PC-9 (cell line): ENCODE data around the gene C14orf132. TPM values are rescaled to one million over a fixed set of nuclear protein-coding genes. Genes with fewer than 3 reads are reported as not detected.

Source experiments
- BruUV-seq: library from RNA; stranded (reverse); fragments of 400-500 nt; replicated peaks from 2 replicates; lab custom pipeline; 2021; lab: Mats Ljungman, UMichigan
- CTCF ChIA-PET: fragments of 300-600 bp; sonication (Branson Sonifier 250); formaldehyde crosslinking; loops from one replicate; lab custom pipeline; 2022; ENCODE audit warnings: antibody characterized with exemption; lab: Charles Lee
- POLR2A ChIA-PET: fragments of 300-600 bp; sonication (Branson Sonifier 250); formaldehyde crosslinking; loops from one replicate; lab custom pipeline; 2022; ENCODE audit warnings: antibody characterized with exemption; ENCODE audit not compliant: unreplicated experiment; lab: Charles Lee
- DNase-seq, 2 experiments: peaks; one replicate each; pipeline versions ENCODE4 v3.0.0 to v3.0.0-alpha.2; 2015 to 2022; ENCODE audit warnings: mixed read lengths in 1 of 2
- H2AFZ ChIP-seq: fragments of 200-600 bp; sonication (generic); 2 replicates; pipeline ENCODE4 v1.8.1; 2017; ENCODE audit warnings: antibody characterized with exemption
- H3F3A ChIP-seq: fragments of 200-600 bp; sonication (generic); 2 replicates; pipeline ENCODE4 v1.8.1; 2017; ENCODE audit warnings: antibody characterized with exemption, mild to moderate bottlenecking, low read depth; ENCODE audit not compliant: insufficient read depth
- H3K27ac ChIP-seq: fragments of 200-600 bp; sonication (generic); 2 replicates; pipeline ENCODE4 v1.6.1; 2016; ENCODE audit warnings: mixed run types
- H3K27me3 ChIP-seq: fragments of 200-600 bp; sonication (generic); 2 replicates; pipeline ENCODE4 v1.6.1; 2016; ENCODE audit warnings: low read depth, mixed run types; ENCODE audit not compliant: insufficient read depth
- H3K36me3 ChIP-seq: fragments of 200-600 bp; sonication (generic); 2 replicates; pipeline ENCODE4 v1.6.1; 2016; ENCODE audit warnings: low read depth, mixed run types
- H3K4me1 ChIP-seq: fragments of 200-600 bp; sonication (generic); replicated peaks from 2 replicates; pipeline ENCODE4 v1.6.1; 2016; ENCODE audit warnings: mixed run types; ENCODE audit not compliant: insufficient read depth
- H3K4me2 ChIP-seq: fragments of 200-600 bp; sonication (generic); 2 replicates; pipeline ENCODE4 v1.6.1; 2017; ENCODE audit warnings: mixed run types
- H3K4me3 ChIP-seq: fragments of 200-600 bp; sonication (generic); 2 replicates; pipeline ENCODE4 v1.6.1; 2016; ENCODE audit warnings: mixed run types
- H3K79me2 ChIP-seq: fragments of 200-600 bp; sonication (generic); 2 replicates; pipeline ENCODE4 v1.6.1; 2017; ENCODE audit warnings: low read depth, mixed run types
- H3K9me2 ChIP-seq: fragments of 200-600 bp; sonication (generic); 2 replicates; pipeline ENCODE4 v1.8.1; 2017; ENCODE audit warnings: mild to moderate bottlenecking; ENCODE audit not compliant: insufficient read depth
- H3K9me3 ChIP-seq: fragments of 200-600 bp; sonication (generic); 2 replicates; pipeline ENCODE4 v1.8.1; 2016; ENCODE audit warnings: low read depth; ENCODE audit not compliant: insufficient read depth
- H4K20me1 ChIP-seq: fragments of 200-600 bp; sonication (generic); 2 replicates; pipeline ENCODE4 v1.8.1; 2017; ENCODE audit not compliant: insufficient read depth
- EZH2 ChIP-seq: fragments of 200-600 bp; sonication (generic); IDR thresholded peaks from 2 replicates; pipeline ENCODE4 v1.8.0; 2017; ENCODE audit warnings: antibody characterized with exemption, low read depth
- intact Hi-C: fragments of 100-400 bp; cut with micrococcal nuclease; formaldehyde crosslinking; loops from one replicate; pipeline ENCODE4 v1.10.0; 2022; ENCODE audit not compliant: unreplicated experiment
- total RNA-seq: library from RNA; stranded (reverse); gene quantifications from 2 replicates; pipeline ENCODE4 v1.2.3, GENCODE V29; 2021
- TF ChIP-seq, protein P1 (sequence below): fragments of 200-600 bp; sonication (generic); conservative IDR thresholded peaks from 2 replicates; pipeline ENCODE4 v1.6.1; 2017; ENCODE audit warnings: mixed run types, antibody characterized with exemption, mild to moderate bottlenecking, moderate library complexity

C14orf132 gene
- total RNA-seq, 1 experiment from 2014 or later, result not detected

DNA sequence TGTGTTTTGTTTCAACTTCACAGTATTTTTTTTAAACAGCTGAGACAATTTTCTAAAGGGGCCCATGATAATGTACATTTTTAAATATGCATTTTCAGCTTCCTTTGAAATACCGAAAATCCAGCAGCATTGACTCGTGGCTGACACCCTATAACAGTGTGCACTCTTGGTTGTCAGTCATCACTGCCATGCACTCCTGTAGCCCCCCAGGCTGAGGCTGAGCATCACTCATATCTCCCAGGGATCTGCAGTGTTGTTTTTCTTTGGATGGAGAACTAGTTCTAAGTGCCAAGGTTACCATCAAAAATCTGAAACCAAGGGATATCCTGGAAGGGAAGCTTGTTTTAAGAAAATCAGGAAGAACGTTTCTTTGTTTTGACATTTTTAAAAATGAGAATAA is 81.2 kb downstream of the C14orf132 start:
- H3K27ac ChIP-seq, result peak overlapping the region; percentile 90
- intact Hi-C loops, result no loop called here
- no peak for TF ChIP-seq EZH2
- TF ChIP-seq, protein P1, sequence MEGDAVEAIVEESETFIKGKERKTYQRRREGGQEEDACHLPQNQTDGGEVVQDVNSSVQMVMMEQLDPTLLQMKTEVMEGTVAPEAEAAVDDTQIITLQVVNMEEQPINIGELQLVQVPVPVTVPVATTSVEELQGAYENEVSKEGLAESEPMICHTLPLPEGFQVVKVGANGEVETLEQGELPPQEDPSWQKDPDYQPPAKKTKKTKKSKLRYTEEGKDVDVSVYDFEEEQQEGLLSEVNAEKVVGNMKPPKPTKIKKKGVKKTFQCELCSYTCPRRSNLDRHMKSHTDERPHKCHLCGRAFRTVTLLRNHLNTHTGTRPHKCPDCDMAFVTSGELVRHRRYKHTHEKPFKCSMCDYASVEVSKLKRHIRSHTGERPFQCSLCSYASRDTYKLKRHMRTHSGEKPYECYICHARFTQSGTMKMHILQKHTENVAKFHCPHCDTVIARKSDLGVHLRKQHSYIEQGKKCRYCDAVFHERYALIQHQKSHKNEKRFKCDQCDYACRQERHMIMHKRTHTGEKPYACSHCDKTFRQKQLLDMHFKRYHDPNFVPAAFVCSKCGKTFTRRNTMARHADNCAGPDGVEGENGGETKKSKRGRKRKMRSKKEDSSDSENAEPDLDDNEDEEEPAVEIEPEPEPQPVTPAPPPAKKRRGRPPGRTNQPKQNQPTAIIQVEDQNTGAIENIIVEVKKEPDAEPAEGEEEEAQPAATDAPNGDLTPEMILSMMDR, result no peak
- H3K9me3 ChIP-seq, result no peaks in the 10 kb centered on the region
- no peaks in the 10 kb centered on the region for H3K79me2 ChIP-seq
- ChIA-PET POLR2A (no interaction called here), CTCF (no interaction called here)
- no peaks in the 10 kb centered on the region for H4K20me1 ChIP-seq
- BruUV-seq, result no TSS peak
- H3F3A ChIP-seq, result peaks cover 62% of the 10 kb centered on the region
- peaks cover 80% of the 10 kb centered on the region for H3K4me1 ChIP-seq
- H3K27me3 ChIP-seq, result no peaks in the 10 kb centered on the region
- DNase-seq, result no peak
- no peak overlapping the region for H3K4me3 ChIP-seq
- H3K36me3 ChIP-seq, result no peaks in the 10 kb centered on the region
- peak overlapping the region; percentile 70 for H3K4me2 ChIP-seq
- no peaks in the 10 kb centered on the region for H3K9me2 ChIP-seq
- H2AFZ ChIP-seq, result no peak overlapping the region

DNA sequence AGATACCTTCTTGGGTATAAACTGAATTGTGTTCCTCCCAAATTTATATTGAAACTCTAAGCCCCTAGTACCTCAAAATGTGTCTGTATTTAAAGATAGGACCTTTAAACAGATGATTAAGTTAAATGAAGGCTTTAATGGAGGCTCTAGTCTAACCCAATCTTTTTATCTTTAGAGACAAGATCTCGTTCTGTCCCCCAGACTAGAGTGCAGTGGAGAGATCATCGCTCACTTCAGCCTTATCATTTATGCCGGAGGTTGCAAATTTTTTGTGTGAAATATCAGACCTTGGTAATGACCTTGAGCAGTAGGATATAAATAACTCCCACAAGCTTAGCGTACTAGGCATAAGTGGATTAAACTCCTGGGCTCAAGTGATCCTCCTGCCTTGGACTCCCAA is 81.8 kb downstream of the C14orf132 start:
- Histone ChIP-seq H3K4me2 (peak overlapping the region; percentile 70), H3K79me2 (no peaks in the 10 kb centered on the region), H4K20me1 (no peaks in the 10 kb centered on the region), H2AFZ (no peak overlapping the region), H3K27ac (peak overlapping the region; percentile 93), H3K36me3 (no peaks in the 10 kb centered on the region), H3K4me3 (no peak overlapping the region), H3K27me3 (no peaks in the 10 kb centered on the region), H3K9me3 (no peaks in the 10 kb centered on the region), H3F3A (peaks cover 60% of the 10 kb centered on the region), H3K4me1 (peaks cover 80% of the 10 kb centered on the region), H3K9me2 (no peaks in the 10 kb centered on the region)
- ChIA-PET POLR2A (no interaction called here), CTCF (no interaction called here)
- intact Hi-C loops, result no loop called here
- no TSS peak for BruUV-seq
- no peak for DNase-seq
- TF ChIP-seq EZH2, result no peak
- TF ChIP-seq, protein P1, result no peak

DNA sequence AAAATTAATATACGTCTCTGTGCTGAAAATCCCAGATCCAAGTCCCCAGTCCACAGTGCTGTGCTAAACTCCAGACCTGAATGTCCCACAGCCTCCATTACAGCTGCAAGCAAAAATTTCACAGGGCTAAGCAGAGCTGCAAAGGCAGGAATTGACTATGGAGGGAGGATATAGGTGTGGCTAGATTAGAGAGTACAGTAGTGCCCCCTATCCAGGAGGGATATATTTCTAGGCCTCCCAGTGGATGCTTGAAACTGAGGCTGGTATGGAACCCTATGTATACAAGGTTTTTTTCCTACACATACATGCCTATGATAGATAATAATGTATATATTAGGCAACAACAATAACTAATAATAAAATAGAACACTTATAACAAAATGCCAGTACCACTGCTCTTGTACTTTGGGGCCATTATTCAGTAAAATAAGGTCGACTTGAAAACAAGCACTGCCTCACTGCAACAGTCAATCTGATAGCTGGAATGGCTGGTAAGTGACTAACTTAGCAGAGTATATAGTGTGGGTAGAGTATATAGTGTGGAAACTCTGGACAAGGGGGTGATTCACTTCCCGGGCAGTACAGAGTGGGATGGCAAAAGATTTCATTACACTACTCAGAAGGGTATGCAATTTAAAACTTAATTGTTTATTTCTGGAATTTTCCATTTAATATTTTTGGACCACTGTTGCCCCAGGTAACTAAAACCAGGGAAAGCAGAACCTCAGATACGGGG is 82.7 kb downstream of the C14orf132 start:
- TF ChIP-seq EZH2, result no peak
- TF ChIP-seq, protein P1, result no peak
- Histone ChIP-seq H3K27ac (peak overlapping the region; percentile 93), H3F3A (peaks cover 52% of the 10 kb centered on the region), H3K9me3 (no peaks in the 10 kb centered on the region), H2AFZ (peak overlapping the region; percentile 66), H3K36me3 (no peaks in the 10 kb centered on the region), H3K4me2 (peak overlapping the region; percentile 70), H3K27me3 (no peaks in the 10 kb centered on the region), H3K4me1 (peaks cover 71% of the 10 kb centered on the region), H4K20me1 (no peaks in the 10 kb centered on the region), H3K9me2 (no peaks in the 10 kb centered on the region), H3K79me2 (no peaks in the 10 kb centered on the region), H3K4me3 (peak overlapping the region; percentile 23; the same call in 1 of the 2 replicates)
- ChIA-PET CTCF (no interaction called here), POLR2A (no interaction called here)
- BruUV-seq, result no TSS peak
- intact Hi-C loops, result no loop called here
- peak in 1 of 2 experiments; percentile 73 for DNase-seq
